T-helper 1 cell treated with Interleukin-12 subunit alpha and Interleukin-12 subunit beta and Interleukin-4 antibody, amounts not matched to agents 30 ng/mL and 1 ng/mL, for 36 hours (primary cell): Measurements from ENCODE around the gene HHAT. TPM values are rescaled to one million over a fixed set of nuclear protein-coding genes. Genes with fewer than 3 reads are reported as not detected.
"Not testable (repeated sequence)": the region's sequence is repeated elsewhere in the genome, so short reads cannot be mapped to it uniquely, and the experiment has no call there.

Experiments used
- intact Hi-C: fragments of 100-400 bp; cut with micrococcal nuclease; formaldehyde crosslinking; loops from one replicate; pipeline ENCODE4 v1.15.1; 2024
- total RNA-seq: library from RNA; stranded (reverse); gene quantifications from 2 replicates; pipeline ENCODE4 v1.2.3, GENCODE V29; 2022

HHAT gene
- total RNA-seq, 1 donor from 2014 or later: 1.1 TPM

DNA sequence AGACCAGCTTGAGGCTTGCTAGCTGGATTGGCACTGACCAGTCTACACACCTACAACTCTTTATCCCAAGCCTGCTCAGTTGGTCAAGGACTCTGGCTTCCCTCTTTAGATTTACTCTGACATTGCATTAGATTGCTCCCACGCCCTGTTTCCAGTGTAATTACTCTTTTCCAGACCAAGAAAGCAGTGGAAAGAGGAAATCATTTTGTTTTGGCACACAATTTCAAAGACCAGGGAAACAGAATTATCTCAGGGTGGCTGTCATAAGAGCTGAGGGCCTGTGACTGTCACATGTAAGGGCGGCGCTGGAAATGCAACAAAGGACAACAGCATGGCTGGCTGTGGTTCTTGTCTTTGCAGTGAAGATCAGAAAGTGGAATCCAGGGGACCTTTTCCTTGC, 302.7 kb downstream of the HHAT start:
- intact Hi-C loops: no loop called here

DNA sequence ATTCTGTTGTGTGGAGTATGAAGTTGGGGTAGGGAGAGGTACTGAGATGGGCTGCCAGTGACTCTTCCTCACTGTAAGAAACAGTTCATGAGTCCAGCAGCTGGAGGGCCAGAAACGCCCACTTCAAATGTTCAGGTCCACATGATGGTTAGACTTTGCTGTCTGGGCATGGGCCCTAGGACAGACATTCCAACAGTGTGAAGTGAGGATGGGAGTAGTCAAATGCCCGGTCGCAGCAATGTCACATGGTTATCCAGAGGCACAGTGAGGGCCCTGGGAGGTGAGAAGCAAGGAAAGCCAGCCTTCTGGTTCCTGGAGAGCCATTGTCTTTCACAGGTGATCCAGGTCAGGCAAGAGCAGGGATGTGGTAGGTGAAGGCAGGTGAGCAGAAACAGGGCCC, 304.4 kb downstream of the HHAT start:
- intact Hi-C loops: no loop called here

DNA sequence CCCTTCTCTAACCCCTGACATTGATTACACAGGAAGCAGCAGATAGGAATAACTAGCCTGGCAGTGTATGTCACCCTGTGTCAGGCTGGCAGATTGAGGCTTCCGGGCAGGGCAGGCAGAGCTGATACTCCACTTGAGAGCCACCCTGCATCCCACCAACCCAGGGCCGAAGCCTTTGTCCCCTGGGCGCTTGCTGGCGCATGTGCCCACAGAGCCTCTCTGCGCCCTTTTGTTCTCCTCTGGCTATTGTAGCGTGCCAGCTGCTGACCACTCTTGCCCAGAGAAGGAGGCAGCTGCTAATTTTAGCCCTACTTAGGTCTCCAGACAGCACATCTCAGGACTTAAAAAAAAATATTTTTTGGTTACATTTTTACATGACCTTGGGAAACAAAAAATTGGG, 304.9 kb downstream of the HHAT start:
- intact Hi-C loops: no loop called here

DNA sequence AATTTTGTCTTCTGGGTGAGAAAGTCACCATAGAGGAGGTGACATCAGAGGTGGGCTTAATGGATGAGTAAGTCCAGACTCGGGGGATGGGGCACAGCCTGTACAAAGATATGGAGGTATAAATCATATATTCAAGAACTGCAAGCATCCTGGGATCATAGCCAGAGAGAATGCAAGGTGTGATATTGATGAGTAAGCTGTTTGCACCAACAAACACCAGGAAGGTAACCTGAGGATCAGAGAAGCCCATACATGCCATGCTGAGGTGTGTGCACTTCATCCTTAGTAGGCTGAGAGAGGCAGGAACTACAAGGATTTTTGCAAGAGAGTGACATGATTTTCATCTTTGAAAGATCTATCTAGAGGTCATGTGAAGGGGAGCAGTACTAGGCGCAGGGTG, 306.4 kb downstream of the HHAT start:
- intact Hi-C loops: no loop called here

DNA sequence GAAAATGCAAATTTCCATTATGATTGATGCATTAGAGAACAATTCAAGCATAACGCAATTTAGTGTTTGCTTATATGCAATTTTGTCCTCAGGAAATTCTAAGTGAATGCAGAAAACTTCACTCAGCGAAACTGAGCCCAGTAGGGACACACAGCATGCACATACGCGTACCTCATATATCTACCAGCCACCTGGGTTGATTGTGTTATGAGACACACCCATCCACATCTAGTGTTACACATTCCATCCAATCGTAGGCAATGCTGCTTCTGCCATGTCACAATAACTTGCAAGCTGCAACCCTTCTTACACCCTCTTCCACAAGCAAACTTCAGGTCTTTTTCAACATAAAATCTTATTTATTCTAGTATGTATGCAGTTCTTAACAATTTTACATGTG, 312.9 kb downstream of the HHAT start:
- intact Hi-C loops: no loop called here

DNA sequence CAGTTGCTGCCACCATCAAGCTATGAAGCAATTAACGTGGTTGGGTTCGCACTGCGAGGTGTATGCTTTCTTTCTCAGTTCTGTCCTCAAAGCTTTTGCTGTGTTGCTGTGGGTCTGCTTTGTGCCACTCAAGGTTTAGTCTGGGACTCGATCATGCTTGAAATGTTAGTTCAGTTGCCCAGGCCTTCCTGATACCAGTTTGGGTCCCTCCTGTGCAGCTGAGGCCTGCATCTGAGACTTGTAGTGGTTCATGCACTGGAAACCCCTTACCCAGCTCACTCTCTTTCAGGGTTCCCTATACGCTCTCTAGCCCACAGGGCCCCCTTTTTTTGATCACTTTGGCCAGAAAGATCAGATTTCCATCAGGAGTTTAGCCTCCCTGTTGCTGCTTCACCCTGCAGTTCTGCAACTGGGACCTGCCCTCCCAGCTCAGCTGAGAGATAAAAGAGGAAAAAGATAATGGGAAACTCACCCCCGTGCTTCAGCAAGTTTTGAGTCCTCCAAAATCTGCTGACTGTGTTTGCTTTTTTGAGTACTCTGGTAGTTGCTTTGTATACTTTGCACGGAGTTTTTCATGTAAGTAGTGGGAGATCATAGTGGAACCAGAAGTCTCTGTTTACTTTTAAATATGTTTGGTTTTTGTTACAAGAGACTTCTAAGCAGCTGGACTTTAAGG, 317.0 kb downstream of the HHAT start:
- intact Hi-C loops: no loop called here

DNA sequence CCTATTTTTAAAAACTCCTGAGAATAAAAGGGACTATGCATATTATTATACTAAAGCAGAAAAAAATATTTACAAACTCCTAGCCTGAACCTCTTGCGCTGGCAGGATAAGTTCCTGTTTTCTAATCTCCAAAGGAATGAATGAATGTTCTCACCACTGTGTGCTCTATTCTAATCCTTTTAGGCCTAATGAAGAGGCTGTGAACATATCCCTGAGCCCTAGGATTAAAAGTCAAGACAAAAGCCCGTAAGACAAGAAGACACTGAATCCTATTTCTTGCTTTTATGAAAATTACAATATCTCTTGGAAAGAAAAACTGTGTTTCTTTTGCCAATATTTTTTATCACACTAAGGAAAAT, 317.5 kb downstream of the HHAT start:
- intact Hi-C loops: no loop called here

DNA sequence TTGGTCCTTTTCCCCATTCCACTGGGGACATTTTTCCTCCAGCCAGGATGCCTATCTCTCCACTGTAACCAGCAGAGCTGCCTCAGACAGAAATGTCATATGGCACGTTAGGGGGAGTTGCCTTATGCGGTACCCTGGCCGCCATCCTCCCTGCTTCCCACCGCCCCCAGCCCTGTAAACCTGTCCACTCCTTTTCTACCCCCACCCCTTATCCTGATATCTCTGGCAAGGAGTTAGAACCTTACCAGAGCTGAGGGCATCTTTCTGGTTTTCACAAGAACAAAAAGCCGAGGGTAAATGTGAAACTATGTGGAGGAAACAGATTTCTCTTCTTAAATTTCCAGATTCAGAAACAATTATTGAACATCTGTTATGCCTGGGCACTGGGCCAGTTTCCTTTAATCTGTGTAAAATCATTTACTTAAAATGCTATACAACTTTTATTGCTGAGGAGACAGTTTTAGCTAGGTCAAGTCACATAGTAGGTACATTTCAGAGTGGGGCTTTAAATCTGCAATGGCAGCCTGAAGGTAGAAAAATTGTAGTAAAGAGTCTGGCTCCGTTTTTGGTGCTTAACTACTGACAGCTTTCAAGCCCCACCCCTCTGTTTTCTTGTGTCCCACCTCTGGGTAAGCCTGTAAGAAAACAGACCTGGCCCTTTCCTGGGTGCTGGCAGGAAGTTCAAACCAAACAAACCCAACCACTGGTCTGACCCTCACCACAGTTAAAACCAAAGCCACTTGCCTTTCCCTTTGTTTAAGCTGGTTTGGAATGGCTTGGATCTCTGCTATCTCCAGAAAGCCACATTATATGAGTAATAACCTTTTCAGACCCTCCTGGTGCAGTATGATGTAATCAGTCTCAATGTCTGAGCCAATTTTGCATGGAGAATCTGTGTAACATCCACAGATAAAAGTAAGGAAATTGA, 319.0 kb downstream of the HHAT start:
- intact Hi-C loops: no loop called here

DNA sequence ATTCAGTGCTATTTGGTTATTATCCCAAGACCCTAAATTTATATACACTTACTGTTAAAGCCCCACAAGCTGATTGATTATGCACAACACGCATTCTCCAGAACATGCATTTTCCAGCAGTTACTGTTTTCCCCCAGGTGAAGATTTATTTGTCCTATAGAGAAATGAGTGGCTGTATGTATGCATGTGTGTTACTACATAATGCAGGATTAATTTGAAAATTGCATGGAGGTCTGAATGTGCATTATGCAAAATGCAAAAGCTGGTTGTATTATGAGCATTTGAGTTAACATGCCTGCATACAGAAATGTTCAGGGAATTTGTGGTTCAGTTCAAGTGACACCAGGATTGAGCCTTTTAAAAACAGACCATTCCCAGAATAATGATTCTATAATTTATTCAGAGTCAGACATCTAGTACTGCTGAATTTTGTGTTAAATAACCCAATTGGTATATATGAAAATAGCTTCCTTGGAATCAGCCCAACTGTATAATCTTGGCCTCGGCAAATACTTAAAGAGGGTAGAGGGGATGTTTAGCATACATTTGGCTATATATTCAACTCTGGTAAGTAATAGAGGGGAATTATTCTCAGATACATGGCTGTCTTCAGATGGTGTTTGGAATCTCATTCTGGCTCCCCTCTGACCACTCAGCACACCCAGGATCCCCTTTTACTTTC, 320.0 kb downstream of the HHAT start:
- intact Hi-C loops: no loop called here

DNA sequence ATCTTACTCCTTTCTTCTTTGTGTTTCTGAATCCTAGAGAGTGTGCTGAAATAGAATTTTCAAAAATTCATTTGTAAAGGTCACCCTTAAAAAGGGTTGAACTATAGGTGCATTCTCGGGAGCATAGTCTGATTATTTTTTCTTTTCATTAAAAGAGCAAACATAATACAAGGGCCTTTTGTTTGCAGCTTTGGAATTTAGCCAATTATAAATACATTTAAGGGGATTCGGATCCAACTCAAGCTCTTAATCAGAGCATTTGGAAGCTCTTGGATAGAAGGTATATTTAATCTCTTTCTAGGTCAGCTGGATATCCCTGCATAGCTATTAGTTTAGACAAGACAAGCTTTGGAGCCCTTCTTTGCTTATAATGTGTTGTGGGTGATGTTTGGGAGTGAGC, 321.7 kb downstream of the HHAT start:
- intact Hi-C loops: no loop called here

DNA sequence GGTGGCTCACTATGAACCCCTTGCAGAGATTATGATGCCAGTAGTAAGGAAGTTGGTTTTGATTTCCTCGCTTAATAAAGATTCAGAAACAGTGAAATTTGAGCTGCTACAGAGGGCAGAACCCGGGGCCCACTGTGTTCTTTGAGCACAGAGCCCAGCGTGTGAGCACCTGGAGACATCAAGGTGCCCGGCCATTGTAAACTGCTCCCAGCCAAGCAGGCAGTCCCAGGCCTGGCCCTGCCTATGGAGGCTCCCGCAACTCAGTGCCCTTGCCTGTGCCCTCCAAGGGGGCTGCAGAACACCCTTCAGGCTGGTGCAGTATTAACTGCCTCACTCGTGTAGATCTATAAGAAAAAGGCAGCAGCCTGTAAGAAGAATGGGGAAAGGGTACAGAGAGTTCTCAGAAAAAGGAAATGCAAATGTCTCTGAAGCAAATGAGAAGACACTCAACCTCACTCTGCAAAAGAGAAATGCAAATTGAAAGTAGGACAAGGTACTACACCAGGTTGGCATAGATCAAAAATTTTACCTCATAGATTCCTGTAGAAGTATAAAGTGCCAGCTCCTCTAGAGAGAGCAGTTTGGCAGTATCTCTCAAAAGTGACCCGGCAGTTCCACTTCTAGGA, 323.7 kb downstream of the HHAT start:
- intact Hi-C loops: no loop called here

DNA sequence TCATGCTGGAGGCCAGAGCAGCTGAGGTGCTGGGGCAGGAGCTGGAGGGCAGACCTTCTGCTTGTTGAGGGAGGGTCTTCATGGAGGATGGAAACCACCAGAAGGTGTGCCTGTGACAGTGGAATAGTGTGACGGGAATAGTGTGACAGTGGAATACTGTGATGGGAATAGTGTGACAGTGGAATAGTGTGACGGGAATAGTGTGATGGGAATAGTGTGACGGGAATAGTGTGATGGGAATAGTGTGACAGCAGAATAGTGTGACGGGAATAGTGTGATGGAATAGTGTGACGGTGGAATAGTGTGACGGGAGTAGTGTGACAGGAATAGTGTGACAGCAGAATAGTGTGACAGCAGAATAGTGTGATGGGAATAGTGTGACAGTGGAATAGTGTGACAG, 325.1 kb downstream of the HHAT start:
- intact Hi-C loops: no loop called here

DNA sequence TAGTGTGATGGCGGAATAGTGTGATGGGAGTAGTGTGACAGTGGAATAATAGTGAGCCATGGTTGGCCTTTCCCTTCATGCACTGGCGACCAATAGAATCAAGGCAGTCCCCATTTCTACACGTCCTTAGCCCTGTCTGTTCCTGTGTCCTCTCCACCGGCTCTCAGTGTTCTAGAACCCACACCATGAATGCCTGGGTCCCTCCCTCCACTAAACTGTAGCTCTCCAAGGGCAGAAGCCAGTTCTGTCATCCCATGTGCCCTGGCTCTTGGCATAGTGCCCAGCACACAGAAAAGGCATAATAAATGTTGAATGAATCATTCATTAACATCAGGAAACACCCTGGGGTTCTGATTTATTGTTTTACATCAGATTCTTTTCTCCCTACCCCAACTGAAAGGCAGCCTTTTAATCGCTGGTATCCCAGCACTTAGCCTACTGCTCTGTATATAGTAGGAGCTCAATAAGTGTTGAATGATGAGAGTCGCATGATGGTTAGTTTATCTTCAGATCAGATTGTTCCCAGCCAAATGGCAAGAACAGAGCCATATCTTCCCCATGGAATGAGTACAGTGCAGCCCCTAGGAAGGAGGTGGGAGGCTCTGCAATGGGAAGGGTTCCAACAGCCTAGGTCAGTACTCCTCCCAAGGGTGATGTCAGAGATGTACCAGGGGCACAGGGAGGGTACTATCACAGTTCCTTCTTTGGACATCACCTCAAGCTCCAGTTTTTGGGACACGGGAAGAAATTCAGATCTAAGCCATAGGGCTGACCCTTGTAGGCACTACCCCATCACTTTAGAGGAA, 325.7 kb downstream of the HHAT start:
- intact Hi-C loops: no loop called here

DNA sequence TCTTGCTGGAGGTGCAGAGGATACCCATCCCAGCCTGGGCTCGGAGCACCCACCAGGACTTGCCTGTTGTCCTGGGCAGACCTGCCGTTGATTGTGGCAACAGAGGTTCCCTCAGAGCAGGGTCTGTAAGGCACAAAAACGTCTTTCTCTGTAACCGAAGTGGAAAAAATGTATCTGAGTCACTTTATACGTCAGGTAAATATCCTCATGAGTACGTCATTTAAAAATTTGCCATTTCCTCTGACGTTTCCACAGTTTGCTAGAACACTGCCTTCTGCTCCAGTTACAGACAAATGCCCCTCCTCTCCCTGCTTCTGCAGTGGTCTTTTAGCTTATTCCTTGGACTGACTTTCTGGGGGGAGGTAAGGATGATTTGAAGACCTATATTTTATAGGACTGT, 326.8 kb downstream of the HHAT start:
- intact Hi-C loops: no loop called here

DNA sequence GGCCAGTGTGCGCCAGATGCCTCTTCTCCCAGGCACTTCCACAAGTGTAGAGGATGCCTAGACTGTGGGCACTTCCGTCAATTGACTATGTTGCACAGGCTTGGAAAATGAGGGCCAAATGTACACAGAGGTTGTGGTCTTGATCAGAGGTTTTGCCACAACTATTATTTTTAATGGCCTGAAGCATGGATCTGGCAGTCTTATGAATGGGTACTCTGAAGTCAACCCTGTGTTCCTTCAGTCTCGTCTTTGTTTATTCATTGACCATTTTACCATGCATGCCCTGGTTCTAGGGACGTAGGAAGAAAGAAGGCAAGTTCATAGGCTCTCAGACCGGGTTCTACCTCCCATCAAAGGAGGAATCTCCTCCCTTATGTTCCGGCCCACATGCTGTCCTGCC, 329.1 kb downstream of the HHAT start:
- intact Hi-C loops: no loop called here

DNA sequence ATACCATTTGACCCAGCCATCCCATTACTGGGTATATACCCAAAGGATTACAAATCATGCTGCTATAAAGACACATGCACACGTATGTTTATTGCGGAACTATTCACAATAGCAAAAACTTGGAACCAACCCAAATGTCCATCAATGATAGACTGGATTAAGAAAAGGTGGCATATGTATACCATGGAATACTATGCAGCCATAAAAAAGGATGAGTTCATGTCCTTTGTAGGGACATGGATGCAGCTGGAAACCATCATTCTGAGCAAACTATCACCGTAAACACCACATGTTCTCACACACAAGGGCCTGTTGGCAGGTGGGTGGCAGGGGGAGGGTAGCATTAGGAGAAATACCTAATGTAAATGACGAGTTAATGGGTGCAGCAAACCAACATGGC, 332.8 kb downstream of the HHAT start:
- intact Hi-C loops: not testable (repeated sequence)

DNA sequence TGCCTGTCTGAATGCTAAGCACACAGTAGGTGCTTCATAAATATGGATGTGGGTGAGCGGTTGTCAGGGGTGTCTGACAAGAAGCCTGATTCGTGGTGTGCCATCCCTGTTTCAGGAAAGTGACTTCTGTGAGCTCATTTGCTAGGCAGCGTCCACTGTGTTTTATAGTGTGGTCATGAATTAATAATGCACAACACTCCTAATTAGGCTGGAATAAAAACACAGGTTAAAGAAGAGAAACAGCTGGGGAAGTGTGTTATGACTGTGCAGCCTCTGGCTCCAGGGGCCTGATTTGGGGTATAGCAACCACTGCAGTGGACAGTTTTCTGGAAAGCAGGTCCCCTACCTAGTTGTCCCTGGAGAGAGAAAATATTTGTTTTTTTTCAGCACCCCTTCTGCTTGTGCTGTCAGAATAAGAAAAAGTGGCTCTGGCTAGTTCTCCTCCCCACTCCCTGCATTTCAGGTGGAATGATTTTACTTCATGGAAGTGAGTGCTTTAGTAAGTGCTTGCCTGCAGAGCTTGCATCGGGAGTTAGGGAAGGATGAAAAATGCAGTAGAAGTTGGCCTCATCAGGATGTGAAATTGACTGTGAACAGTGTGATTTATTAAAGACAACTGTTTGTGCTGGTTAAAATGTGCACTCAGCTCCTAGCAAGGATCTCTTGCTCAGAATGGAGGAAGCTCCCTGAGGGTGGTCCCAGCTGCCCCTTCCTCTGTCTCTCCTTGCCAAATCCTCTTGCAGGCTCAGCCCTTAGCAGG, 333.8 kb downstream of the HHAT start:
- intact Hi-C loops: no loop called here

DNA sequence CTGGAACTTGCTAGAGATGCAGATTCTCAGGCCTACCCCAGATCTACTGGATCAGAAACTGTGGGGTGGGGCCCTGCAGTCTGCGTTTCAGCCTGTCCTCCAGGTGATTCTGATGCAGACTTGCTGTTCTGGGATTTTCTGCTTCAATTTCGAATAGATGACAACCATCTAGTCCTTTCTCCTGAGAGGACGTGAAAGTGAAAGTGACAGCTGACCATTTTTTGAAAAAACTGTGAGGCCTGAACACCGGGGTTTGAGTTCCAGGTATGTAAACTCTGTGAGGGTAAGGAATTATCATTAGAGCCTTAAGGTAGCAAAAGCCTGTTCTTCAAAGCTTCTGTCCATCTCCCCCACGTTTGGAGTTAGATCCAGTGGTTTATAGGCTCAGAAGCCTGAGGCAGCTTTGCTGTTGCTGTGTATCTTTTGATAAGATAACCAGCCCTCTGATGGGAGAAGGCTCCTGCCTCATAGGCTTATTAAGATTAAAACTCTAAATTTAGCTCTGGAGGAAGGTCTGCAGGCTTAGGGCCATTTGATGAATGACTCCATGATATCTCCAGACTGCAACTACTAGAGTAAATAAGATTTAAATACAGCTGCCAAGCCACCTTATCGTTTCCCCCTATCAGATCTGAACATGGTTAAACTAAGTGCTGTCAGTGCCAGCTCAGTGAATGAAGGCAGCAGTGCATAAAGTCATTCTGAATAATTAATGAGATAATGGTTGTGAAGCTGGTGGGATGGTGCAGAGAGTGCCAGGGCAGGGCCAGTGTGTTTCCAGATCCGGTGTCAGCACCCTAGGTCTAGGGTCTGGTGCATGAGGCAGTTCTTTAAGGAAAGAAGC, 335.2 kb downstream of the HHAT start:
- intact Hi-C loops: no loop called here

DNA sequence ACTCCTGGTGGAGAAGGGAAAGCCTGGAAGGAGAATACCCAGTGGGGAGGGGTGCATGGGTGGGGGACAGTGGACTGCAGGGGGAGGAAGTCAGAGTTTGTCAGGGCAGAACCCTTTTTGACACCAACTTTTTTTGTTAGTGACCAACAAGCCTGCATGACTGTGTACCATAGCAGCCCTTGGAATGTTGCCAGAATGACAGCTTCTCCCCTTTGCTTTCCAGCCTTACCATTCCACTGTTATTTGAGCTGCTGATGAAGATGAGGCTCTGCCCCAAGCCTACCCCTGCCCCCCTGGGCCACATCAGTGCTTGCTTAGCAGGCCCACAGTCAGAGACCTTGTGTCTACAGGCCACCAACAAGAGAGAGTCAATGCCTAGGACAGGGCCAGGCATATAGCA, 341.2 kb downstream of the HHAT start:
- intact Hi-C loops: no loop called here
